ENCODE measurements around the gene FADS2. TPM values are rescaled to one million over a fixed set of nuclear protein-coding genes. Genes with fewer than 3 reads are reported as not detected.

Gene FADS2
- total RNA-seq, 1 donor from 2014 or later = 315 TPM

GRCh38 chr11:61908730-61909316, 80.7 kb downstream of the FADS2 start:
- no peak for TF ChIP-seq CTCF (IDR thresholded peaks at IDR 0.05)
- Mint-ChIP-seq H3K27me3 (ENCODE audit: low read depth) (no peaks in the 10 kb centered on the region), H3K4me3 (ENCODE audit: unreplicated experiment) (no peak overlapping the region)

GRCh38 chr11:61910187-61911127, 82.4 kb downstream of the FADS2 start:
- no peaks in the 10 kb centered on the region for H3K27me3 Mint-ChIP-seq (ENCODE audit: low read depth)
- no peak overlapping the region for H3K27ac Mint-ChIP-seq (ENCODE audit: unreplicated experiment)
- no peaks in the 10 kb centered on the region for H3K9me3 Mint-ChIP-seq (ENCODE audit: low read depth)
- peak; percentile 64 for DNase-seq (ENCODE audit: low spot score)
- H3K36me3 Mint-ChIP-seq (ENCODE audit: low read depth) = peaks cover 6% of the 10 kb centered on the region
- TF ChIP-seq CTCF (IDR thresholded peaks at IDR 0.05) = no peak
- H3K4me3 Mint-ChIP-seq (ENCODE audit: unreplicated experiment) = no peak overlapping the region
- peaks cover 5% of the 10 kb centered on the region for H3K4me1 Mint-ChIP-seq (ENCODE audit: low read depth)

More at GRCh38 chr11:61908730-61909316, 80.7 kb downstream of the FADS2 start:
- no peaks in the 10 kb centered on the region for H3K9me3 Mint-ChIP-seq (ENCODE audit: low read depth)
- peaks cover 11% of the 10 kb centered on the region for H3K36me3 Mint-ChIP-seq (ENCODE audit: low read depth)
- no peak overlapping the region for H3K27ac Mint-ChIP-seq (ENCODE audit: unreplicated experiment)
- H3K4me1 Mint-ChIP-seq (ENCODE audit: low read depth) = no peaks in the 10 kb centered on the region
- peak; percentile 77 for DNase-seq (ENCODE audit: low spot score)

- peak; percentile 58 for DNase-seq (ENCODE audit: low spot score)
- H3K27ac Mint-ChIP-seq (ENCODE audit: unreplicated experiment) = no peak overlapping the region
- H3K27me3 Mint-ChIP-seq (ENCODE audit: low read depth) = no peaks in the 10 kb centered on the region
- H3K36me3 Mint-ChIP-seq (ENCODE audit: low read depth) = peaks cover 6% of the 10 kb centered on the region
- no peak overlapping the region for H3K4me3 Mint-ChIP-seq (ENCODE audit: unreplicated experiment)
- H3K4me1 Mint-ChIP-seq (ENCODE audit: low read depth) = peaks cover 13% of the 10 kb centered on the region
- TF ChIP-seq CTCF (IDR thresholded peaks at IDR 0.05) = no peak
- no peaks in the 10 kb centered on the region for H3K9me3 Mint-ChIP-seq (ENCODE audit: low read depth)
These were observed 83.1 kb downstream of the FADS2 start for GRCh38 chr11:61911128-61911700.

GRCh38 chr11:61911701-61912529, 83.8 kb downstream of the FADS2 start:
- H3K27me3 Mint-ChIP-seq (ENCODE audit: low read depth) = no peaks in the 10 kb centered on the region
- H3K36me3 Mint-ChIP-seq (ENCODE audit: low read depth) = peaks cover 4% of the 10 kb centered on the region
- no peak overlapping the region for H3K27ac Mint-ChIP-seq (ENCODE audit: unreplicated experiment)
- peaks cover 18% of the 10 kb centered on the region for H3K4me1 Mint-ChIP-seq (ENCODE audit: low read depth)
- TF ChIP-seq CTCF (IDR thresholded peaks at IDR 0.05) = no peak
- no peak overlapping the region for H3K4me3 Mint-ChIP-seq (ENCODE audit: unreplicated experiment)
- DNase-seq (ENCODE audit: low spot score) = peak; percentile 66
- H3K9me3 Mint-ChIP-seq (ENCODE audit: low read depth) = no peaks in the 10 kb centered on the region

All from chondrocyte (in vitro differentiated cells).